Kasumi-1 (cell line): Measurements from ENCODE around the gene RAD51C.
A peak's percentile ranks its signal among the peaks of the same experiment; 100 is the strongest.
"Not testable (repeated sequence)": the region's sequence is repeated elsewhere in the genome, so short reads cannot be mapped to it uniquely, and the experiment has no call there.

Experiments used
- DNase-seq, 2 experiments: peaks; one replicate each; lab custom pipeline; 2025; lab: John Stamatoyannopoulos, UW

Gene RAD51C

DNA sequence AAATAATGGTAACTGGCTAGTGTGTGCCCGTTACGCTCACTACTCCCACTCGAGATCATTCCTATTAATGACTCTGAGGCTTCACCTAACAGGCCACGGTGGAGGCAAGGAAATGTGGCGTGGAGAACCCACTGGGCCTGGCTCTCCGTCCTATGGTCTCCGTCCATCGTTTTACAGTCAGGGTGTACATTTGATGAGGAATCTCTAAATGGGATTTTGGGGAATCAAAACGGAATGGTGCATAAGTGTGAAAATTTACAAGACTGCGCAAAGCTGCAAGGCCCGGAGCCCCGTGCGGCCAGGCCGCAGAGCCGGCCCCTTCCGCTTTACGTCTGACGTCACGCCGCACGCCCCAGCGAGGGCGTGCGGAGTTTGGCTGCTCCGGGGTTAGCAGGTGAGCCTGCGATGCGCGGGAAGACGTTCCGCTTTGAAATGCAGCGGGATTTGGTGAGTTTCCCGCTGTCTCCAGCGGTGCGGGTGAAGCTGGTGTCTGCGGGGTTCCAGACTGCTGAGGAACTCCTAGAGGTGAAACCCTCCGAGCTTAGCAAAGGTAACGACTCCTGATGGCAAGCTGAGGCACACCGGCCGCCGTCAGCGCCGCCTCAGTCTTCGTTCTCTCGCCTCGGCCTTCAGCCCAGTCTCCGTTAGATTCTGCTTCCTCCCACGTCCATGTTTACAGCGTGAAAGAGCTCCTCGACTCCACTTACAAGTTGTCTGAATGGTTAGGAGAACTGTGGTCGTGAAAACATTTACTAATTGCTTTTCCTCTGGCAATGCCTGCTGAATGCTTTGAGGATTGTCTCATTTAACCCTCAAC, at the start of gene RAD51C:
Gene RAD51C (plus strand): TSS at position 364 of the 817 bp plus-strand sequence. CDS start 42 bp downstream, at position 406.
- peak; percentile 91 to 94 for DNase-seq

DNA sequence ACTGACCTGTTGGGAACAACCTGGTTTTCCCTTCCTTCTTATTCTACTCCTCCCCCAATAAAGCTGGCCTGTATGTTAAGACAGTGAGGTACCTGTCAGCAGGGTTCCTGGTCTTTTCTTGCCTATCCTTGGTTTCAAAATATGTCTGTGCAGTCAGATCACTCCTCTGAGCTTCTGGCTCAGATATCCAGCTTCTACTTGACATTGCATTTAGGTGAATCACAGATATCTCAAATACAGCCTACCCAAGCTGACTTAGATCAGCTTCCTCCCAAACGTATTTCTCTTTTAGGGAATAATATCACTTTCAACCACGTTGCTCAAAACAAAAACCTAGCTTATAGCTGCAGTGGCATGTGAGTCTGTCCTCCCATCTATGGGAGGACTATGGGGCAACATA, 49.3 kb upstream of the RAD51C start:
- no peak for DNase-seq

DNA sequence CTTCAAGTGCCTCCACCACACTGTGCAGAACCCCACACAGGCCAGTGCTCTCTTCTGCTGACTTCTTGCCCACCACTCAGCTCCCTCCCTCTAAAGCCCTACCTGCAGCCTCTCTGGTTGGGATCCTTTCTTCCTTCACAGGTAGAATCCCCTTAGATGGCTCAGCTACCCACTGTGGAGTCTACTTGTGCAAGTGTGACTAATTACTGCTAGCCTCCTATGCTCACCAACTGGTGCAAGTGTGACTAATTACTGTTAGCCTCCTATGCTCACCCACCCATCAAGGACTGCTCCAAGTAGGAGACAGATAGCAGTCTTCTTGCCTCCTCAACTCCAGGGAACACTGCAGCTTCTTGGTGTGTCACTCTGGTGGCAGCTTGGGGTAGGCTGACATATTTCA, 44.2 kb upstream of the RAD51C start:
- DNase-seq, result no peak

DNA sequence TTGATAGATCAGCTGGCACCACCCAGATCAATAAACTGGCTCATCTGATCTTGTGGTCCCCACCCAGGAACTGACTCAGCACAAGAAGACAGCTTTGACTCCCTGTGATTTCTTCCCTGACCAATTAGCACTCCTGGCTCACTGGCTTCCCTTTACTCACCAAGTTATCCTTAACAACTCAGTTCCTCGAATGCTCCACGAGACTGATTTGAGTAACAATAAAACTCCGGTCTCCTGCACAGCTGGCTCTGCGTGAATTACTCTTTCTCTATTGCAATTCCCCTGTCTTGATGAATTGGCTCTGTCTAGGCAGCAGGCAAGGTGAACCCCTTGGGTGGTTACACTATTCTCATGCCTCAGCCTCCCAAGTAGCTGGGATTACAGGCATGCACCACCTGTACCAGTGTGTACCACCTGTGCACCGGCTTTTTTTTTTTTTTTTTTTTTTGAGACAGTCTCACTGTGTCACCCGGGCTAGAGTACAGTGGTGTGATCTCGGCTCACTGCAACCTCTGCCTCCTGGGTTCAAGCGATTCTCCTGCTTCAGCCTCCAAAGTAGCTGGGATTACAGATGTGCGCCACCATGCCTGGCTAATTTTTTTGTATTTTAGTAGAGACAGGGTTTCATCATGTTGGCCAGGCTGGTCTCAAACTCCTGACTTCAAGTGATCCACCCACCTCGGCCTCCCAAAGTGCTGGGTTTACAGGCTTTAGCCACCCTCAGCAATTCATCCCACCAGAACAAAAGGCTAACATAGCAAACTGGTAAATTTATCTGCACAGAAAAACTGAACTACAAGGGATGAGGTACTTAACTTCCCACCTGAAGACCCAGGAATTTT, 34.2 kb upstream of the RAD51C start:
- not testable (repeated sequence) for DNase-seq

DNA sequence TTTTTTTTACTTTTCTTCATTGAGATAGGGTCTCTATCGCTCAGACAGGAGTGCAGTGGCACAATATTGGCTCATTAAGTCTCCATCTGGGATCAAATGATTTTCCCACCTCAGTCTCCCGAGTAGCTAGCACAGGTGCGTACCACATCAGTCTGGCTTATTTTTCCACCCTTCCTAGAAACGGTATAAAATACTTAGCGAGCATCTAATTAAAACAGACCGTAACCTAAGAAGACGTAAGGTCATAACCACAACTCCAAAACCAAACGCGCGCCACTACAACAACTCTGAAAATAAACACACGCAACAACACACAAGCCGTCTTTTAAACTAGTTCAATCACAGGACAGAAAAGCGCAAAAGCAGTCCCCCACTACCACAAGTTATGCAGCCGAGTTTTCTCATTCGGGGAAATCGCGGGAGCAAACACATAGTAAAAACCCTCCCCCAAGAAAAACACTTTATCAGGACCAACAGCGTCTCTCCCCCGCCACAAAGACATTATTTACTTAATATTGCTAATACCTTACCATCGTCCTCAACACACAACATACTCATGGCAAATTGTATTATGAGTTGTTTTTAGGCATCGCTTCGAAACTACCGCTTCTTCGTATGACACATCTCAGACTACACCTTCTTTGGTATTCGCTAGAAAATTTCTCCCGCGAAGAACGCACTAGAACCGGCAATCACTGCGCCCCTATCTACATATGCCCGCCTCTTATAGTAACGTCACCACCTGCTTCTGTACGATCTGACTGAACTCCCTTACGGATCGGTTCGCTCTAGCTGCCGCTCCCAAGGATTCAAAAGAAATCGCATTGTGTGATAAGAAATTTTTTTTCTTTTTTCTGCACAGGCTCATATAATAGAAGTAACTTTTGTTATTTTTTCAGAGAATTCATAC, 33.3 kb upstream of the RAD51C start:
- DNase-seq, result no peak

DNA sequence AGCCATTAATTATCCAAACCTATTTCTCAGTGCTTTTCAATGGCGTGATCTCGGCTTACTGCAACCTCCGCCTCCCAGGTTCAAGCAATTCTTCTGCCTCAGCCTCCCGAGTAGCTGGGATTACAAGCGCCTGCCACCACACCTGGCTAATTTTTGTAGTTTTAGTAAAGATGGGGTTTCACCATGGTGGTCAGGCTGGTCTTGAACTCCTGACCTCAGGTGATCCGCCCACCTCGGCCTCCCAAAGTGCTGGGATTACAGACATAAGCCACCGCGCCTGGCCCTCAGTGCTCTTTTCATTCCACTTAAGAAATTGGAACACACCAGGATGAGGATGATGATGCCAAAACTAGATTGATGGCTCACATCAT, 32.7 kb upstream of the RAD51C start:
- not testable (repeated sequence) for DNase-seq

DNA sequence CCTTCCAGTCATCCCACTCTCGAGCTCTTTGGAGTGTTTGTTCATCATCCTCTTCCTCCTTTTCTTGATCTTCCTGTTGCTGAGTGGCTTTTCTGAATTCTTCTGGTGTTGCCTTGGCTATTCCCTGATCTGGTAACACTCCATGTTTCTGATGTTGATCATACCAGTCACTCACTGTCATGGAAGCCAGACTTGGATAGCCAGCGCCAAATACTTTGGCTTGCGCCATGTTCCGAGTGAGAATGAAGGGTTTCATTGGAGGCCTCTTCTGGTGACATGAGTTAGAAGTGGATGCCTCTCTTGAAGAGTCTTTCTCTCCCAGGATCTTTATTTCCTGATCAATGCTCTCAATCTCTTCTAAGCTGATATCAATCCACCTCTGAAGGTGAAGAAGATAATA, 31.8 kb upstream of the RAD51C start:
- no peak for DNase-seq

DNA sequence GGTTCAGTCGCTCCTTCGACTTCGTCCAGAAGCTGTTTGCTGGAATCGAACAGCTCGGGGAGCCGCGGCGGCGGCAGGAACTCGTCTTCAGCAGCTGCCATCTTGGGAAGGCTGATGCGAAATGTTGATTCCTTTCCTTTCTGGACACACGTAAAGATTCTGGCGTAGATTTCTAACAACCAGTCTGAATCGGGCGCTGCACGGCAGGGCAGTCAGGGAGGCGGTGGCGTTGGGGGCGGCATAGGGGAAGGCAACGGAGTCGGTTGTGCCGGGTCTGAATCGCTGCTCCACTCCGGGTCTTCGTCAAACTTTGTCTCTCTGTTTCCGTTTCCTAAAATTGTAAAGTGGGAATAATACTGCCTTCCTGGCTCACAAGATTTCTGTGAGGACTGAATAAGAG, 30.9 kb upstream of the RAD51C start:
- no peak for DNase-seq

DNA sequence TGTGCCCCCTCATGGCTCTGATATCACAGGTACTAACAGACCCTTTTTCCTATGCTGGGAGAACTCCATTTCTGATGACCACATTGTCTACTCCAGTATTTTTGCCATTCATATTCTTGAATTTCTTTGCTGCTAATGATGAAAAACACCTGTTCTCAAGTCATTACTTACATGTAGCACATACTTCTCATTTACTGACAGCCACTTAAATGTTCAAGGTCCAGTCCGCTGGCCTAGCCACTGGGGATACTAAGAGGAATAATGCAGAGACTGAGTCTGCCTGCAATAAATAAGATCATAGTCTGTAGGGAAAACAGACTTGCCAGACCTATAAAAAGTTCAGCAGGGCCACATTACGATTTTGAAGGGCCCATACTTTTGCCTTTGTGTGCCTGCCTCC, 28.1 kb upstream of the RAD51C start:
- no peak for DNase-seq

DNA sequence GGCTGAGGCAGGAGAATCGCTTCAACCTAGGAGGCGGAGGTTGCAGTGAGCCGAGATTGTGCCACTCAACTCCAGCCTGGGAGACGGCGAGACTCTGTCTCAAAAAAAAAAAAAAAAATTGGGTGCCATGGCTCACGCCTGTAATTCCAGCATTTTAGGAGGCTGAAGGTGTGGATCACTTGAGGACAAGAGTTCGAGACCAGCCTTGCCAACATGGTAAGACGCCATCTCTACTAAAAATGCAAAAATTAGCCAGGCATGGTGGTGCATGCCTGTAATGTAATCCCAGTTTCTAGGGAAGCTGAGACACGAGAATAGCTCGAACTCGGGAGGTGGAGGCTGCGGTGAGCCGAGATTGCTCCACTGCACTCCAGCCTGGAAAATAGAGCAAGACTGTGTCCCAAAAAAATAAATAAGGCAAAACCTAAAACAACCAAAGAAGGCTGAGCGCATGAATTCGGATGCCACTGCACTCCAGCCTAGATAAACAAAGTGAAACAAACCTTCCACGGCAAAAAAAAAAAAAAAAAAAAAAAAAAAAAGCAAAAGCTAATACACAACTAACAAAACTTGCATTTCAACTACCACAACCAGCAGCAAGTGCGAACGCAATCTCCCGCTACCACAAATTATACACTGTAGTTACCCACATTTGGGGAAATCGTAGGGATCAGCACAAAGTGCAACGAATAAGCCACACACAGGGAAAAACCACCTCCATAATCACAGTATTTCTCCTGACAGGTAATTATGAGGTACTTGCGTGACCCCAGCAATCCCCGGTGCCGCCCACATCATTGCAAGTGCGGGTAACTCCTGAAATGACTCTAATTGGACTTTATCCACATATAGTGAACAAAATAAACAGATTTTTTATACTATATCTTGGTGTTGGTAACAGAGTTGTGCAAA, 26.2 kb upstream of the RAD51C start:
- DNase-seq, result no peak

DNA sequence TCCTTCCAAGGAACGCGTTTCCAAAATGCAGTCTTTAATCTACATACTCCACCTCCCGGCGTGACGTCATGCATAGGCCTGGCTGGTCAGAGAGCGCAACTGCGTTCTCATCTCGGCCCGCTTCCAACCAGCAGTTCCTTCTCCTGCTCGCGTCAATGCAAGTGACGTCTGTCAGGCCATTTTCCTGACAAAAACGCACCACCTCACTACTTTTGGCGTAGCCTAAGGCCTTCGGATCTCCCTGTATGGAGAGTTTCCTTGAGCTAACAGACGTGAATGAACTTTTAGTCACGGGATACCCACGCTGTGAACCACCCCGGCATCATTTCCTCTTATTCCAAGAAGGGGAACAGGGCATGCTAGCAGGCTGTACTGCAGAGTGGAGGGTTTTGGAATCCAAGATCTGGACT, 25.5 kb upstream of the RAD51C start:
- DNase-seq, result no peak

DNA sequence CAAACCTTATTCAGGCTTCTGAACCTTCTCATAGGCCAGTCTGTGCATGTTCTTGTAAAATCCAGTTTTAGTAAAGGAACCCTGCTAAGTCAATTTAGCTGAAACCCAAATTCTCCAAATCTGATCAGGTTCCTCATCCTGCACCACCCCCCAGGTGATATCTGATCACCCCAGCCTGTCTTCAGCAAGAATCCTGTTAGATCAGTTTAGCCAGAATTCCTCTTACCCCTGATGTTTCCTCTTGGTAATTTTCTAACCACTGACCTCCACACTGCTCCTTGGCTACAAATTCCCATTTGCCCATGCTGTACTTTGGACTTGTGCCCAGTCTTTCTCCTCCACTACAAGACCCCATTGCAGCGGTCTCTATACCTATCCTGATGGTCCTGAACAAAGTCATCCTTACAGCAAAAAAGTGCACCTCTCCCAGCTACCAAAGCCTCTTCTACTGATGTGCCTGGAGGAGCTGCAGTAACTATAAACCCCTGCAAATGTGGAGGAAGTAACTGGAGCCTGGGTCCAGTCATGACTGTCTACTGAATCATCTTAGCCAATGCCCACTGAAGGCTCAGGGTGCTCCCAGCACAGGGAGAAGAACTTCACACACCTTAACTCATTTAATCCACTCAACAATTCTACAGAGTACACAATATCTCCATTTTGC, 24.3 kb upstream of the RAD51C start:
- DNase-seq, result no peak

DNA sequence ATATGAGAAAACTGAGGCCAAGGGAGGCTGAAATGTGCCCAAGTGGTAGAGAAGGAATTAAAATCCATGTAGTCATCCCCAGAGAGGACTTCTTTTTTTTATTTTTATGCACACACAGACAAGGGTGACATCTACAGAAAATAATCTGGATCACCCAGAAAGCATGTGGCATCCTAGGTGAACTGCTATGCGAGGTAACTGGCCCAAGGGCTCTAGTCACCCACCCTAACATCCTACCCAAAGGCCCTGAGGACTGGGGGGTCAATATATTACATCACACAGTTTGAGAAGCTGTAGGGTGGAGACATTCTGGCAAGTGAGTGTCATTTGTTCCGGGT, 23.8 kb upstream of the RAD51C start:
- no peak for DNase-seq

DNA sequence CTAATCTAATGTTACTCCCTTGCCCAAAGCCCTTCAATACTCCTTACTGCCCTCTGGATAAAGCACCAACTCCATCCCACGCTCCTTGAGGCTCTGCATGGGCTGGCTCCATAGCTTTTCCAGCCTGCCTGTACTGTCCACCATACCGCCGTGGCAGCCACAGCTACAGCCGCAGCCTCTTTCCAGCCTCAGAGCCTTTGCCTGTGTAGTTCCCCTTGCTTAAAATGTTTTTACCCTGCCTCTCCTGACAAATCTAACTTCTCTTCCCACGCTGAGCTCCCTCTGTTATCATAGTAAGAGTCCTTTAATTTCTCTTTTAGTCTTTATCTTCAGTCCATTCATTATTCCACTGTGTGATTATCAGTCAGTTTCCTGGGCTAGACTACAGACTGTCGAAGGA, 22.5 kb upstream of the RAD51C start:
- no peak for DNase-seq

DNA sequence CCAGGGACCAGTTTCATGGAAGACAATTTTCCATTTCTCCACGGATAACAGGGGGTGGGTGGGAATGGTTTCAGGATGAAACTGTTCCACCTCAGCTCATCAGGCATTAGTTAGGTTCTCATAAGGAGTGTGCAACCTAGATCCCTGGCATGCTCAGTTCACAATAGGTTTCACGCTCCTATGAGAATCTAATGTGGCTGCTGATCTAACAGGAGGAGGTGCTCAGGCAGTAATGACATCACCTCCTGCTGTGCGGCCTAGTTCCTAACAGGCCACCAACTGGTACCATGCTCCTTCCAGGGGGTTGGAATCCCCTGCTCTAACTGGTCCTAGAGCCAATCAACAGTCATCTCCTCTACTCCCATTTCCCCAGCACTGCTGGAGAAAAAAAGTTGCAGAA, 20.4 kb upstream of the RAD51C start:
- no peak for DNase-seq

DNA sequence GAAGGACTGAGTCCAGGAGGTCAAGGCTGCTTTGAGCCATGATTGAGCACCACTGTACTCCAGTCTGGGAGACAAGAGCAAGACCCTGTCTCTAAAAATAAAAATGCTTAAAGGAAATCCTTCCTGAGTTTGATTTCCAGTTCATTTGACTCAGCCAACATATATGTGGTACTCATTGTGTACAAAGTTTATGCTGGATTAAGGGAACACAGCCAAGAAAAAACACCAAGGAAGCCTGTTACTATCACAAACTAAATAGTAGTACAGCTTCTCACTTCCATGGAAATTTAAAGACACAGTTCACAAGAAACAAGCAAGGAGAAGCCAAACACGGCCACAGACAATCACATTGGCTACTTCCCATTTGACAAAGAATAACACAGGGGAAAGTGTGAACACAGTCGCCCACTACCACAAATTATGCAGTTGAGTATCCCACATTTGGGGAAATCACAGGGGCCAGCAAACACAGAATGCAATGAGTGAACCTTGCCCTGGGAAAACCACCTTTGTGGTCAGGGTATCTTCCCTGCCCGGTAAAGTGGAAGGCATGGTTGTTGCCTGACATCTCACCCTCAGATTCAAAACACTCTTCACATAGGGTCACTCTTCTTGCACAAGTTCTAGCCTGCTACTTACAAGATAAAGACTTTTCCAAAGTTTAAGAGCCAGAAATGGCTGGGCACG, 15.1 kb upstream of the RAD51C start:
- DNase-seq, result no peak

DNA sequence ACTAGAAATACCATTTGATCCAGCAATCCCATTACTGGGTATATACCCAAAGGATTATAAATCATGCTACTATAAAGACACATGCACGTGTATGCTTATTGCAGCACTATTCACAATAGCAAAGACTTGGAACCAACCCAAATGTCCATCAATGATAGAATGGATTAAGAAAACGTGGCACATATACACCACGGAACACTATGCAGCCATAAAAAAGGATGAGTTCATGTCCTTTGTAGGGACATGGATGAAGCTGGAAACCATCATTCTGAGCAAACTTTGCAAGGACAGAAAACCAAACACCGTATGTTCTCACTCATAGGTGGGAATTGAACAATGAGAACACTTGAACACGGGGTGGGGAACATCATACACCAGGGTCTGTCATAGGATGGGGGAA, 14.1 kb upstream of the RAD51C start:
- not testable (repeated sequence) for DNase-seq

DNA sequence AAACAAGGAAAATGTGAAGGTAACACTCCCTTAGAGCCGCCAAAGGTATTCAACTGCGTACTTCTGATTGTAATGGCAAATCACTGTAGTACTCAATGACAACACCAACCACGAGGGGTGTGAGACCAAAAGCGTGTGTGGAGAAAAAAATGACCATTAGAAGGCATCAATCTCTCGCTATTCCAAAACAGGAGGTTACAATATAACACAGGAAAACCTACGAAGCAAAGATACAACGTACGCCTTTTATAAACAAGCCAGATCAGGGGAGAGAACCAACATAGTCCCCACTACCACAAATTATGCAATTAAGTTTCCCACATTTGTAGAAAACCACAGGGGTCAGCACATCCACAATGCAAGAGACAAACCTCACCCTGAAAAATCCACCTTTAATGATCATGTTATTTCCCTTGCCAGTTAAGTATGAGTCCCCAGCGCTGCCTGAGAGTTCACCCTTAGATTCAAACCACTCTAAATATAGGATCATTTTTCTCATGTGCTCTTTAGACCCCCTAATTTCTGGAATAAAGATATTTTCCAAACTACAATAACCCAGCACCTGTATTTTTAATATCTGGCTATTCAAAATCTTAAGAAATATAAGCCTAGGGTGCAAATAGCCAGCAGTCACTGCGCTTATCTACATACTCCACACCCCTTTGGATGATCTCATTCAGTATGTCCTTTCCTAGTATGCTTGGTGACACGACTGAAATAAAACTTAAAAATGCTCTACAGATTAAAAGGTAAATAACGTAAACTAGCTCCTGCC, 13.0 kb upstream of the RAD51C start:
- no peak for DNase-seq

DNA sequence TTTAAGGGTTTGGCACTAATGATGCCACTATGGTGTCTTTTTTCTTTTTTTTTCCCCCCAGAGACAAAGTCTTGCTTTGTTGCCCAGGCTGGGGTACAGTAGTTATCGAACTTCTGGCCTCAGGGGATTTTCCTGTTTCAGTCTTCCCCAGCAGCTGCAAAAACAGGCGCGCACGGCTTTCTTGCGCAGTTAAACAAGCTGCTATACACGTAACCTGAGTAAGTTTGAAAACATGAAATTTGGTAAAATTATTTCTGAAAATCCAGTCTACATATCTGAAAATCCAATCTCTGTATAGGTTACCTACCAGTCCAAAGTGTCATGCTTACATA, 12.4 kb upstream of the RAD51C start:
- no peak for DNase-seq

DNA sequence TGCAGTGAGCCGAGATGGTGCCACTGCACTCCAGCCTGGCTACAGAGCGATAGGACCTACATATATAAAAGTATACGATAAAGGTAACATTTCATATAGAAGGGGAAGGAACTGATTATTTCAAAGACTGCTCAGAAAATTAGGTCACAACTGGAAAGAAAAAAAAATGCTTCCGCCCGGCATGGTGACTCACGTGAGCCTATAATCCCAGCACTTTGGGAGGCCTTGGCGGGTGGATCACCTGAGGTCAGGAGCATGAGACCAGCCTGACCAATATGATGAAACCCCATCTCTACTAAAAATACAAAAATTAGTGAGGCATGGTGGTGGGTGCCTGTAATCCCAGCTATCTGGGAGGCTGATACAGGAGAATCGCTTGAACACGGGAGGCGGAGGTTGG, 8.4 kb upstream of the RAD51C start:
- no peak for DNase-seq
